Measurements from ENCODE around the gene B3GNT9.
"Not testable (repeated sequence)": the region's sequence is repeated elsewhere in the genome, so short reads cannot be mapped to it uniquely, and the experiment has no call there.

B3GNT9 gene

DNA sequence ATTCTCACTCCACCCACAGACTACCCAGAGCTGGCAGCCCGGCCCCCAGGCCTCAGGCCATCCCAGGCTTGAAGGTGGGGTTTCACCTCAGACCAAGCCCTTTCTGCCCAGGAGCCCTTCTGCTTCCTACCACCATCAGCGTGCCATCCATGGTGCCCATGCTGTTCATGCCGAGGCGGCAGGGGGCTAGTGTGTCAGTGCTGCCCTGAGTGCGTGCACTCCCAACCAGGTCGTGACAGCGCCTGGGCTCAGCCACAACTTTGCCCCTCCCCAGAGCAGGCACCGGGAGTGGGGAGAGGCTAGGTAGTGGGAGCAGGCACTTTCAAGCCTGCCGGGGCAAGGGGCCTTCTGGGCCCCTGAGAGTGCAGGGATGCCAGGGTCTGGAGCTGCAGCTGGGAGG is 8.5 kb downstream of the B3GNT9 start:
- H3K4me1 ChIP-seq (ENCODE audit: control insufficient read depth, insufficient read depth, low read length, poor library complexity, severe bottlenecking) = no peaks in the 10 kb centered on the region
- H3K36me3 ChIP-seq (ENCODE audit: control insufficient read depth, insufficient read depth, low read length) = peaks cover 83% of the 10 kb centered on the region
- no peaks in the 10 kb centered on the region for H3K27me3 ChIP-seq (replicated peaks; ENCODE audit: control insufficient read depth, insufficient read depth, low read length, poor library complexity, severe bottlenecking)
- no peak overlapping the region for H3K27ac ChIP-seq (ENCODE audit: insufficient read depth, low read length, poor library complexity, severe bottlenecking)
- H3K4me3 ChIP-seq (ENCODE audit: insufficient read depth, low read depth, low read length, poor library complexity, severe bottlenecking) = no peak overlapping the region
- no peak for DNase-seq
- no peaks in the 10 kb centered on the region for H3K9me3 ChIP-seq (ENCODE audit: control insufficient read depth, low read length)

- H3K9me3 ChIP-seq (ENCODE audit: control insufficient read depth, low read length) = no peaks in the 10 kb centered on the region
- no peak overlapping the region for H3K27ac ChIP-seq (ENCODE audit: insufficient read depth, low read length, poor library complexity, severe bottlenecking)
- H3K27me3 ChIP-seq (replicated peaks; ENCODE audit: control insufficient read depth, insufficient read depth, low read length, poor library complexity, severe bottlenecking) = no peaks in the 10 kb centered on the region
- no peak overlapping the region for H3K4me3 ChIP-seq (ENCODE audit: insufficient read depth, low read depth, low read length, poor library complexity, severe bottlenecking)
- H3K4me1 ChIP-seq (ENCODE audit: control insufficient read depth, insufficient read depth, low read length, poor library complexity, severe bottlenecking) = no peaks in the 10 kb centered on the region
- DNase-seq = no peak
- peaks cover 78% of the 10 kb centered on the region for H3K36me3 ChIP-seq (ENCODE audit: control insufficient read depth, insufficient read depth, low read length)
Observed at GRCh38 chr16:67141391-67141790, 9.4 kb downstream of the B3GNT9 start.

GRCh38 chr16:67137605-67138004 is 13.2 kb downstream of the B3GNT9 start:
- Histone ChIP-seq H3K4me1 (ENCODE audit: control insufficient read depth, insufficient read depth, low read length, poor library complexity, severe bottlenecking) (no peaks in the 10 kb centered on the region), H3K36me3 (ENCODE audit: control insufficient read depth, insufficient read depth, low read length) (peaks cover 70% of the 10 kb centered on the region), H3K27ac (ENCODE audit: insufficient read depth, low read length, poor library complexity, severe bottlenecking) (no peak overlapping the region), H3K27me3 (replicated peaks; ENCODE audit: control insufficient read depth, insufficient read depth, low read length, poor library complexity, severe bottlenecking) (no peaks in the 10 kb centered on the region), H3K4me3 (ENCODE audit: insufficient read depth, low read depth, low read length, poor library complexity, severe bottlenecking) (no peak overlapping the region), H3K9me3 (ENCODE audit: control insufficient read depth, low read length) (no peaks in the 10 kb centered on the region)
- DNase-seq = no peak

GRCh38 chr16:67129422-67129821 is 21.4 kb downstream of the B3GNT9 start:
- no peak for DNase-seq
- peaks cover 30% of the 10 kb centered on the region for H3K36me3 ChIP-seq (ENCODE audit: control insufficient read depth, insufficient read depth, low read length)
- H3K4me1 ChIP-seq (ENCODE audit: control insufficient read depth, insufficient read depth, low read length, poor library complexity, severe bottlenecking) = no peaks in the 10 kb centered on the region
- no peak overlapping the region for H3K27ac ChIP-seq (ENCODE audit: insufficient read depth, low read length, poor library complexity, severe bottlenecking)
- H3K27me3 ChIP-seq (replicated peaks; ENCODE audit: control insufficient read depth, insufficient read depth, low read length, poor library complexity, severe bottlenecking) = no peaks in the 10 kb centered on the region
- no peak overlapping the region for H3K4me3 ChIP-seq (ENCODE audit: insufficient read depth, low read depth, low read length, poor library complexity, severe bottlenecking)
- H3K9me3 ChIP-seq (ENCODE audit: control insufficient read depth, low read length) = no peaks in the 10 kb centered on the region

DNA sequence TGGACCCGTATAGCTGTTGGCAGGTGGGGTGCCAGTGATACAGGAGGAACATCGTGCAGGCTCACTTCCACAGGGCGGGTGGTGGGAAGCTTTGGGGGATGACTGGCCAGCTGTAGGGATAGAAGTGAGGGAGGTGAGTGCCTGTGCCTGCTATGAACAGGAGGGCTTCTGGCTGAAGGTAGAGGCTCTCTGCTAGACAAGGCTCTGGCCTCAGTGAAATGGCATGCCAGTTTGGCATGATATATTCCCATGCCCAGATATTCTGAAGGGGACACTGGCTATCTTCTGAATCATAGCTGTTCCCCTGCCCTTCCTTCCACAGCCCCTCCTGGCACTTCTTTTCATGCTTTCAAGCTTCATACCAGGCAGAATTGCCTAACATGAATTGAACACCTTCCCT is 21.9 kb downstream of the B3GNT9 start:
- H3K4me1 ChIP-seq (ENCODE audit: control insufficient read depth, insufficient read depth, low read length, poor library complexity, severe bottlenecking) = no peaks in the 10 kb centered on the region
- peaks cover 30% of the 10 kb centered on the region for H3K36me3 ChIP-seq (ENCODE audit: control insufficient read depth, insufficient read depth, low read length)
- no peak overlapping the region for H3K4me3 ChIP-seq (ENCODE audit: insufficient read depth, low read depth, low read length, poor library complexity, severe bottlenecking)
- no peak overlapping the region for H3K27ac ChIP-seq (ENCODE audit: insufficient read depth, low read length, poor library complexity, severe bottlenecking)
- H3K27me3 ChIP-seq (replicated peaks; ENCODE audit: control insufficient read depth, insufficient read depth, low read length, poor library complexity, severe bottlenecking) = no peaks in the 10 kb centered on the region
- H3K9me3 ChIP-seq (ENCODE audit: control insufficient read depth, low read length) = no peaks in the 10 kb centered on the region
- no peak for DNase-seq

DNA sequence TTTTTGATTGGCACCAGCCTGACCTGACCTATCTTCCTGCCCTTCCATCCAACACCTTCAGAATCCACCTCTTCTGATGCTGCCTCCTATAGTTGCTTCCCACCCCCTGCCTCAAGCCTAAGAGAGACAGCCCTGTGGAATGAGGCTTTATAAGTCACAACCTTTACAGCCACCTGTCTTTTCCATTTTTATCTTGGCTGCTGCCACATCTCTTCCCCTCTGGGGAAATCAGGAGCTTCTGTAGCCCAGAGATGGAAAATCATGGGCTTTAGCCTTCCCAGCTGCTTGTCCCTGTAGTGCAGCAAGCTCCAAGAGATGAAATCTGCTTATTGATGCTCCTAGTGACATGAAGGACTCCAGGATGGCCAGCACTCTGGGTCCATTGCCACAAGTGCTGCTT is 22.4 kb downstream of the B3GNT9 start:
- no peak for DNase-seq
- Histone ChIP-seq H3K36me3 (ENCODE audit: control insufficient read depth, insufficient read depth, low read length) (peaks cover 30% of the 10 kb centered on the region), H3K4me3 (ENCODE audit: insufficient read depth, low read depth, low read length, poor library complexity, severe bottlenecking) (no peak overlapping the region), H3K27ac (ENCODE audit: insufficient read depth, low read length, poor library complexity, severe bottlenecking) (no peak overlapping the region), H3K27me3 (replicated peaks; ENCODE audit: control insufficient read depth, insufficient read depth, low read length, poor library complexity, severe bottlenecking) (no peaks in the 10 kb centered on the region), H3K9me3 (ENCODE audit: control insufficient read depth, low read length) (no peaks in the 10 kb centered on the region), H3K4me1 (ENCODE audit: control insufficient read depth, insufficient read depth, low read length, poor library complexity, severe bottlenecking) (no peaks in the 10 kb centered on the region)

GRCh38 chr16:67122799-67123198 is 28.0 kb downstream of the B3GNT9 start:
- not testable (repeated sequence) for H3K27ac ChIP-seq (ENCODE audit: insufficient read depth, low read length, poor library complexity, severe bottlenecking); DNase-seq; H3K27me3 ChIP-seq (replicated peaks; ENCODE audit: control insufficient read depth, insufficient read depth, low read length, poor library complexity, severe bottlenecking); H3K4me3 ChIP-seq (ENCODE audit: insufficient read depth, low read depth, low read length, poor library complexity, severe bottlenecking); H3K4me1 ChIP-seq (ENCODE audit: control insufficient read depth, insufficient read depth, low read length, poor library complexity, severe bottlenecking); H3K9me3 ChIP-seq (ENCODE audit: control insufficient read depth, low read length)
- H3K36me3 ChIP-seq (ENCODE audit: control insufficient read depth, insufficient read depth, low read length) = peaks cover 18% of the 10 kb centered on the region

DNA sequence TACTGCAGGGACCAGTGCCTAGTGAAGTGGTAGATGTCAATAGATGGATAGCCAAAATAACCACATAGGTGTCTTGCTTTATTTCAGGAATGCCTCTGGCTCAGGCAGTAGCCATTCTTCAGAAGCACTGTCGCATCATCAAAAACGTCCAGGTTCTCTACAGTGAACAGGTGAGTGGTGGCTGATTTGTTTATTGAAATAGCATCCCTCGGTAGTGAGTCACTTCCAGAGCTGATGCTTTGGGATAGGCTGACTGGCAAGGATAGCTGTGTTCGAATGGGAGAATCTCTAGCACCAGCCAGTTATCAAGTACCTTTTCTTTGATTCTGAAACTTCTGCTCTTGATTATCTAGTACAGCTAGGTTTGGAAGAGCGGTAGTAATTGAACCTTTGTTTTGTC is 30.8 kb downstream of the B3GNT9 start:
- Histone ChIP-seq H3K27ac (ENCODE audit: insufficient read depth, low read length, poor library complexity, severe bottlenecking) (no peak overlapping the region), H3K27me3 (replicated peaks; ENCODE audit: control insufficient read depth, insufficient read depth, low read length, poor library complexity, severe bottlenecking) (no peaks in the 10 kb centered on the region), H3K9me3 (ENCODE audit: control insufficient read depth, low read length) (no peaks in the 10 kb centered on the region), H3K4me3 (ENCODE audit: insufficient read depth, low read depth, low read length, poor library complexity, severe bottlenecking) (no peak overlapping the region), H3K4me1 (ENCODE audit: control insufficient read depth, insufficient read depth, low read length, poor library complexity, severe bottlenecking) (no peaks in the 10 kb centered on the region), H3K36me3 (ENCODE audit: control insufficient read depth, insufficient read depth, low read length) (peaks cover 18% of the 10 kb centered on the region)
- no peak for DNase-seq

GRCh38 chr16:67117716-67118115 is 33.1 kb downstream of the B3GNT9 start:
- Histone ChIP-seq H3K4me3 (ENCODE audit: insufficient read depth, low read depth, low read length, poor library complexity, severe bottlenecking) (no peak overlapping the region), H3K27me3 (replicated peaks; ENCODE audit: control insufficient read depth, insufficient read depth, low read length, poor library complexity, severe bottlenecking) (no peaks in the 10 kb centered on the region), H3K27ac (ENCODE audit: insufficient read depth, low read length, poor library complexity, severe bottlenecking) (no peak overlapping the region), H3K4me1 (ENCODE audit: control insufficient read depth, insufficient read depth, low read length, poor library complexity, severe bottlenecking) (no peaks in the 10 kb centered on the region), H3K36me3 (ENCODE audit: control insufficient read depth, insufficient read depth, low read length) (peaks cover 14% of the 10 kb centered on the region), H3K9me3 (ENCODE audit: control insufficient read depth, low read length) (no peaks in the 10 kb centered on the region)
- DNase-seq = no peak

DNA sequence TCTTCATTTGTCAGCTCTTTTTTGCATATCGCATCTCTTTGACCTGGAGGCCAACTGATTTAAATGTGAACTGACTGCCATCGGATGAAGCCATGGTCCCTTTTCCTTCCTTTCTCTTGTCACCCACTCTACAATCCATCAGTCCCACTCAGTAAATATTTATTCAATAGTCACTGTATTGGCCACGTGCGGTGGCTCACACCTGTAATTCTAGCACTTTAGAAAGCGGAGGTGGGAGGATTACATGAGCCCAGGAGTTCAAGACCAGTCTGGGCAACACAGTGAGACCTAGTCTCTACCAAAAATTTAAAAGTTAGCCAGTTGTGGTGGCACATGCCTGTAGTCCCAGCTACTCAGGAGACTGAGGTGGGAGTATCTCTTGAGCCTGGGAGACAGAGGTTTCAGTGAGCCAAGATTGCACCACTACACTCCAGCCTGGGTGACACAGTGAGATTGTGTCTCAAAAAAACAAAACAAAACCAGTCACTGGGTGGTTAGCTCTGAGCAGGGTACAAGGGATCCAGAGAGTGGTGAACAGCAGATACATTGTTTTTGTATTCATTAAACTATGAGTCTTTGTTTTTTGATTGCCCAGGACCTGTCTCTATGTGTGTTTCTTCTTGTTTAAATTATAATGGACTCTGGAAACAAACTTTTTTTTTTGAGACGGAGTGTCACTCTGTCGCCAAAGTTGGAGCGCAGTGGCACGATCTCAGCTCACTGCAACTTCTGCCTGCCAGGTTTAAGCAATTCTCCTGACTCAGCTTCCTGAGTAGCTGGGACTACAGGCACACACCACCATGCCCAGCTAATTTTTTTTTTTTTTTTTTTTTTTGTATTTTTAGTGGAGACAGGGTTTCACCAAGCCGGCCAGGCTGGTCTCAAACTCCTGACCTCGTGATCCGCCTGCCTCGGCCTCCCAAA is 34.1 kb downstream of the B3GNT9 start:
- Histone ChIP-seq H3K4me3 (ENCODE audit: insufficient read depth, low read depth, low read length, poor library complexity, severe bottlenecking) (no peak overlapping the region), H3K4me1 (ENCODE audit: control insufficient read depth, insufficient read depth, low read length, poor library complexity, severe bottlenecking) (peaks cover 4% of the 10 kb centered on the region), H3K9me3 (ENCODE audit: control insufficient read depth, low read length) (no peaks in the 10 kb centered on the region), H3K27me3 (replicated peaks; ENCODE audit: control insufficient read depth, insufficient read depth, low read length, poor library complexity, severe bottlenecking) (no peaks in the 10 kb centered on the region), H3K36me3 (ENCODE audit: control insufficient read depth, insufficient read depth, low read length) (peaks cover 11% of the 10 kb centered on the region), H3K27ac (ENCODE audit: insufficient read depth, low read length, poor library complexity, severe bottlenecking) (no peak overlapping the region)
- no peak for DNase-seq
